ENCODE measurements around the gene PRKAG1.

- TF ChIP-seq POLR2A (IDR thresholded peaks at IDR 0.05; ENCODE audit: low read depth, low read length) (no peak), POLR2AphosphoS5 (IDR thresholded peaks at IDR 0.05; ENCODE audit: low read depth, low read length) (no peak), TAF1 (IDR thresholded peaks at IDR 0.05; ENCODE audit: borderline replicate concordance, low read depth, low read length) (no peak)
These were observed 8.4 kb downstream of the PRKAG1 start for GRCh38 chr12:49010092-49010668.

All from GM12892 (cell line).